D721Med (cell line): Measurements from ENCODE around the gene SGCE.

Source experiments
- DNase-seq: peaks from one replicate; pipeline ENCODE4 v3.0.0; 2011; ENCODE audit warnings: low spot score; ENCODE audit not compliant: insufficient read length
- FAIRE-seq: peaks from 2 replicates; lab custom pipeline; 2011; peaks lifted over from hg19 to GRCh38; lab: Jason Lieb, UNC
- CTCF ChIP-seq: IDR thresholded peaks from 2 replicates; pipeline ENCODE4 v1.5.1; 2012; ENCODE audit warnings: mild to moderate bottlenecking, control low read depth; ENCODE audit not compliant: insufficient read depth; ENCODE audit errors: missing control alignments

Gene SGCE

GRCh38 chr7:94635687-94636086 lies 20.2 kb downstream of the SGCE start:
- no peak for DNase-seq
- FAIRE-seq: no peak
- TF ChIP-seq CTCF: no peak

- FAIRE-seq: no peak
- no peak for DNase-seq
Observed at GRCh38 chr7:94634502-94634901, 21.4 kb downstream of the SGCE start.

GRCh38 chr7:94633687-94634086 lies 22.2 kb downstream of the SGCE start:
- DNase-seq (no peak), FAIRE-seq (no peak)
- no peak for TF ChIP-seq CTCF

More at GRCh38 chr7:94634502-94634901, 21.4 kb downstream of the SGCE start:
- no peak for TF ChIP-seq CTCF

GRCh38 chr7:94633014-94633341 lies 23.0 kb downstream of the SGCE start:
- FAIRE-seq (no peak), DNase-seq (no peak)
- TF ChIP-seq CTCF: no peak

GRCh38 chr7:94632338-94633013 lies 23.5 kb downstream of the SGCE start:
- DNase-seq (no peak), FAIRE-seq (no peak)
- TF ChIP-seq CTCF: no peak

GRCh38 chr7:94630855-94631254 lies 25.1 kb downstream of the SGCE start:
- FAIRE-seq (no peak), DNase-seq (no peak)
- no peak for TF ChIP-seq CTCF

GRCh38 chr7:94623820-94624219 lies 32.1 kb downstream of the SGCE start:
- TF ChIP-seq CTCF: no peak
- no peak for FAIRE-seq
- no peak for DNase-seq
